Pancreas (tissue), 10 donors: ENCODE results near the gene TFF2. TPM values are rescaled to one million over a fixed set of nuclear protein-coding genes. Genes with fewer than 3 reads are reported as not detected.

Experiments used
- ATAC-seq, 4 donors: fragments of 200-7000 bp; cut with Tn5 transposase; one replicate each; pipeline versions ENCODE4 v1.8.0 to v1.9.1; 2020; ENCODE audit warnings: mild to moderate bottlenecking in 4 of 4, moderate library complexity in 4 of 4
- DNase-seq, 6 donors: peaks; one replicate each; pipeline ENCODE4 v3.0.0-alpha.2; 2020
- FAIRE-seq: peaks from 2 replicates; lab custom pipeline; 2012; peaks lifted over from hg19 to GRCh38; lab: Jason Lieb, UNC
- H3K27ac ChIP-seq, 4 donors: fragments of 200-600 bp; sonication (generic); 1 replicate in 3 of 4; 2 replicates in 1 of 4; pipeline versions ENCODE4 v1.5.0 to v1.8.0; 2020
- H3K27me3 ChIP-seq, 4 donors: fragments of 200-600 bp; one replicate each; pipeline ENCODE4 v1.8.0; 2021
- H3K36me3 ChIP-seq, 3 donors: fragments of 200-600 bp; sonication (generic) in 1 of 3; one replicate each; pipeline versions ENCODE4 v1.5.0 to v1.8.0; 2020 to 2021
- H3K4me1 ChIP-seq, 3 donors: fragments of 200-600 bp; one replicate each; pipeline ENCODE4 v1.8.0; 2021
- H3K4me3 ChIP-seq, 4 donors: fragments of 200-600 bp; sonication (generic) in 2 of 4; one replicate each; pipeline versions ENCODE4 v1.5.0 to v1.8.0; 2020 to 2021
- H3K9me3 ChIP-seq, 4 donors: fragments of 200-600 bp; one replicate each; pipeline ENCODE4 v1.8.0; 2021
- CTCF ChIP-seq, 4 donors: fragments of 200-600 bp; sonication (generic) in 3 of 4; IDR thresholded peaks; one replicate each; pipeline versions ENCODE4 v1.5.0 to v1.8.0; 2021; ENCODE audit warnings: antibody characterized with exemption in 4 of 4
- WGBS, 2 donors: extraction: QIAGEN DNeasy Blood & Tissue Kit; methylation state at CpG; one replicate each; pipeline ENCODE4 v1.1.7; 2013; 5-methylcytosine and 5-hydroxymethylcytosine counted together
- intact Hi-C, 3 donors: fragments of 100-400 bp; cut with DNase I; formaldehyde crosslinking; loops; one replicate each; pipeline versions ENCODE4 v1.11.1 to v1.14.2; 2022
- polyA plus RNA-seq, 2 donors: library from polyadenylated mRNA; stranded (reverse); fragments of 200-250 nt; gene quantifications; one replicate each; pipeline ENCODE4 v1.2.3, GENCODE V29; 2013
- total RNA-seq, 6 donors: library from RNA; stranded (reverse); fragmentation: NEBNext Ultra II Directional in 4 of 6; extraction: Animal tissue kit (Norgen Biotek cat#: 25700) in 4 of 6; gene quantifications; one replicate each; pipeline versions ENCODE4 v1.2.1 to v1.2.4, GENCODE V29; 2021 to 2023
- donor health status: healthy with polysubstance abuse.
- donor health status: DM: no; HTN: no; CAD: no; lungs with moderate emphysema.
- donor health status: DM: no; HTN: no; CAD: no.
- donor health status: control.
- donor health status: control.
- donor health status: Bipolar disorder and iron deficiency.
- donor health status: DM: yes; HTN: yes; CAD: no.
- donor health status: DM: no; HTN: no; CAD: no.
- donor health status: DM: no; HTN: no; CAD: no.
- donor health status: DM: yes; HTN: yes; CAD: no.

Gene TFF2
- total and polyA plus RNA-seq, 8 donors = 0.28 to 19.6 (median 1.7) TPM

- no peak for ATAC-seq
- FAIRE-seq = no peak
- no peak overlapping the region for H3K4me3 ChIP-seq
- H3K27me3 ChIP-seq = no peaks in the 10 kb centered on the region
- no peaks in the 10 kb centered on the region for H3K36me3 ChIP-seq
- no peak overlapping the region for H3K27ac ChIP-seq
- TF ChIP-seq CTCF (IDR thresholded peaks at IDR 0.05) = no peak
- 86 to 89% methylated on average over 5 of the region's 5 CpGs for WGBS, 2 donors
- no peak for DNase-seq
- H3K4me1 ChIP-seq = no peaks in the 10 kb centered on the region
- no peaks in the 10 kb centered on the region for H3K9me3 ChIP-seq
- intact Hi-C loops = no loop called here
Measured at GRCh38 chr21:42298657-42299056, 52.1 kb downstream of the TFF2 start.

GRCh38 chr21:42298237-42298636, 52.6 kb downstream of the TFF2 start:
- no peak overlapping the region for H3K4me3 ChIP-seq
- WGBS, 2 donors = 71 to 80% methylated on average over 6 of the region's 6 CpGs
- intact Hi-C loops = no loop called here
- H3K27ac ChIP-seq = no peak overlapping the region
- FAIRE-seq (no peak), DNase-seq (no peak), ATAC-seq (no peak)
- no peaks in the 10 kb centered on the region for H3K9me3 ChIP-seq
- no peak for TF ChIP-seq CTCF (IDR thresholded peaks at IDR 0.05)
- H3K27me3 ChIP-seq = no peaks in the 10 kb centered on the region
- H3K36me3 ChIP-seq = no peaks in the 10 kb centered on the region
- no peaks in the 10 kb centered on the region for H3K4me1 ChIP-seq

- no peaks in the 10 kb centered on the region for H3K36me3 ChIP-seq
- H3K4me1 ChIP-seq = no peaks in the 10 kb centered on the region
- DNase-seq = no peak
- intact Hi-C loops = no loop called here
- no peak for ATAC-seq
- TF ChIP-seq CTCF (IDR thresholded peaks at IDR 0.05) = no peak
- no peak overlapping the region for H3K4me3 ChIP-seq
- WGBS, 2 donors = 69 to 73% methylated on average over 9 of the region's 9 CpGs
- H3K27ac ChIP-seq = no peak overlapping the region
- FAIRE-seq = no peak
- H3K9me3 ChIP-seq = no peaks in the 10 kb centered on the region
- H3K27me3 ChIP-seq = no peaks in the 10 kb centered on the region
Measured at GRCh38 chr21:42297377-42297776, 53.4 kb downstream of the TFF2 start.

- H3K4me1 ChIP-seq = no peaks in the 10 kb centered on the region
- no peak for FAIRE-seq
- DNase-seq = no peak
- no peak overlapping the region for H3K4me3 ChIP-seq
- H3K36me3 ChIP-seq = no peaks in the 10 kb centered on the region
- no peak for ATAC-seq
- 86 to 90% methylated on average over 7 of the region's 7 CpGs for WGBS, 2 donors
- no peak overlapping the region for H3K27ac ChIP-seq
- no peak for TF ChIP-seq CTCF (IDR thresholded peaks at IDR 0.05)
- intact Hi-C loops = no loop called here
- no peaks in the 10 kb centered on the region for H3K27me3 ChIP-seq
- no peaks in the 10 kb centered on the region for H3K9me3 ChIP-seq
Measured at GRCh38 chr21:42296501-42296900, 54.3 kb downstream of the TFF2 start.

Other genes with a start within 250 kb of the TFF2 start
- gene ABCG1, start 131.9 kb downstream of the TFF2 start, total RNA-seq = 10 to 100 TPM in 1 of 6 donors, 1 to 10 TPM in 5; 1.6 to 10.3 (median 4.0) TPM
- 1 to 10 TPM; 3.4 to 7.8 TPM for gene ABCG1, start 131.9 kb downstream of the TFF2 start, polyA plus RNA-seq
- gene TFF3, start 35.6 kb downstream of the TFF2 start, total RNA-seq = 10 to 100 TPM in 4 of 6 donors, 1 to 10 TPM in 2; 5.9 to 19.9 (median 10.6) TPM
- gene TFF3, start 35.6 kb downstream of the TFF2 start, polyA plus RNA-seq = 10 to 100 TPM; 16.5 to 51.9 TPM
- gene TFF1, start 15.5 kb upstream of the TFF2 start, total RNA-seq = 10 to 100 TPM in 1 of 6 donors, 1 to 10 TPM in 3, under 1 TPM in 1, not detected in 1; 0.93 to 40.6 (median 2.9) TPM
- gene TFF1, start 15.5 kb upstream of the TFF2 start, polyA plus RNA-seq = 10 to 100 TPM in 1 of 2 donors, under 1 TPM in 1; 0.80 to 10.4 TPM
- 10 to 100 TPM in 2 of 6 donors, 1 to 10 TPM in 4; 3.1 to 11.6 (median 7.9) TPM for gene TMPRSS3, start 45.1 kb upstream of the TFF2 start, total RNA-seq
- 10 to 100 TPM in 1 of 2 donors, 1 to 10 TPM in 1; 6.7 to 10.9 TPM for gene TMPRSS3, start 45.1 kb upstream of the TFF2 start, polyA plus RNA-seq
- gene UBASH3A, start 52.9 kb upstream of the TFF2 start, total RNA-seq = under 1 TPM in 5 of 6 donors, not detected in 1; 0.26 to 0.40 (median 0.32) TPM
- under 1 TPM; 0.15 to 0.33 TPM for gene UBASH3A, start 52.9 kb upstream of the TFF2 start, polyA plus RNA-seq
- gene RSPH1, start 145.2 kb upstream of the TFF2 start, total RNA-seq = 1 to 10 TPM in 5 of 6 donors, under 1 TPM in 1; 0.94 to 2.4 (median 1.8) TPM
- 1 to 10 TPM; 2.3 to 5.0 TPM for gene RSPH1, start 145.2 kb upstream of the TFF2 start, polyA plus RNA-seq
- 10 to 100 TPM in 2 of 6 donors, 1 to 10 TPM in 4; 4.7 to 14.3 (median 6.9) TPM for gene SLC37A1, start 162.9 kb upstream of the TFF2 start, total RNA-seq
- 10 to 100 TPM in 1 of 2 donors, 1 to 10 TPM in 1; 8.4 to 14.1 TPM for gene SLC37A1, start 162.9 kb upstream of the TFF2 start, polyA plus RNA-seq